ENCODE data around the gene POLR2C. TPM values are rescaled to one million over a fixed set of nuclear protein-coding genes. Genes with fewer than 3 reads are reported as not detected.
A peak's percentile ranks its signal among the peaks of the same experiment; 100 is the strongest.

POLR2C gene
- total RNA-seq, 2 donors from 2014 or later, result 72.0 to 88.3 TPM

DNA sequence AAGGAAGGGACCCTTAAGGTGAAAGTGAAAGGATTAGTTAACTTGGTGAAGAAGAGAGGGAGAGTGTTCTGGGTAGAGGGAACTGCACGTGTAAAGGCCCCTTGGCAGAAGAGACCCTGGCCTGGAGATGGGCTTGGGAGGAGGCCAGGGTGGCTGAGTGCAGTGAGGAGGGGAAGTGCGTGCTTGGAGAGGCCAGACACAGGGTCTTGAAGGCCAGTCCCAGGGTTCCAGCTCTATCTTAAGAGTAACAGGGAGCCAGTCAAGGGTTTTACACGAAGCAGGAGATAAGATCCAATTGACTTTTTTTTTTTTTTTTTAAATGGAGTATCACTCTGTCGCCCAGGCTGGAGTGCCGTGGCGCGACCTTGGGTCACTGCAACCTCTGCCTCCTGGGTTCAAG is 39.0 kb downstream of the POLR2C start:
- Mint-ChIP-seq H3K9me3 (no peaks in the 10 kb centered on the region), H3K27me3 (ENCODE audit: insufficient read depth) (peaks cover 3% of the 10 kb centered on the region), H3K36me3 (ENCODE audit: low read depth) (no peaks in the 10 kb centered on the region), H3K27ac (no peak overlapping the region), H3K4me3 (no peak overlapping the region), H3K4me1 (peaks cover 15% of the 10 kb centered on the region)
- no peaks in the 10 kb centered on the region for H3K27me3 ChIP-seq (ENCODE audit: control insufficient read depth, insufficient read depth, low read length, poor library complexity, severe bottlenecking)
- H3K36me3 ChIP-seq (ENCODE audit: control insufficient read depth, insufficient read depth, low read length), result no peaks in the 10 kb centered on the region
- no peak overlapping the region for H3K4me3 ChIP-seq (ENCODE audit: low read length)
- H3K4me1 ChIP-seq (ENCODE audit: control insufficient read depth, insufficient read depth, low read length), result no peaks in the 10 kb centered on the region
- H3K27ac ChIP-seq (ENCODE audit: low read depth, low read length), result no peak overlapping the region
- H3K9ac ChIP-seq (ENCODE audit: extremely low read depth, low read length, poor library complexity, severe bottlenecking), result no peak overlapping the region
- H3K9me3 ChIP-seq (ENCODE audit: control insufficient read depth, low read length), result no peaks in the 10 kb centered on the region
- no peak for TF ChIP-seq CTCF (conservative IDR thresholded peaks at IDR 0.05)
- no peak for DNase-seq
- WGBS, 2 experiments (ENCODE audit: insufficient coverage in 1 of 2, insufficient read length in 1 of 2), result 85 to 90% methylated on average over 5 to 7 of the region's 7 CpGs

- no peaks in the 10 kb centered on the region for H3K4me1 ChIP-seq (ENCODE audit: control insufficient read depth, insufficient read depth, low read length)
- no peak overlapping the region for H3K9ac ChIP-seq (ENCODE audit: extremely low read depth, low read length, poor library complexity, severe bottlenecking)
- no peaks in the 10 kb centered on the region for H3K27me3 ChIP-seq (ENCODE audit: control insufficient read depth, insufficient read depth, low read length, poor library complexity, severe bottlenecking)
- Mint-ChIP-seq H3K27ac (no peak overlapping the region), H3K36me3 (ENCODE audit: low read depth) (no peaks in the 10 kb centered on the region), H3K27me3 (ENCODE audit: insufficient read depth) (peaks cover 3% of the 10 kb centered on the region), H3K9me3 (no peaks in the 10 kb centered on the region), H3K4me3 (no peak overlapping the region), H3K4me1 (peaks cover 15% of the 10 kb centered on the region)
- no peaks in the 10 kb centered on the region for H3K9me3 ChIP-seq (ENCODE audit: control insufficient read depth, low read length)
- H3K27ac ChIP-seq (ENCODE audit: low read depth, low read length), result no peak overlapping the region
- H3K36me3 ChIP-seq (ENCODE audit: control insufficient read depth, insufficient read depth, low read length), result no peaks in the 10 kb centered on the region
- TF ChIP-seq CTCF (conservative IDR thresholded peaks at IDR 0.05), result no peak
- WGBS, 2 experiments (ENCODE audit: insufficient coverage in 1 of 2, insufficient read length in 1 of 2), result 82 to 91% methylated on average over 11 to 12 of the region's 12 CpGs
- DNase-seq, result no peak
- H3K4me3 ChIP-seq (ENCODE audit: low read length), result no peak overlapping the region
Observed at GRCh38 chr16:57502048-57502775, 39.7 kb downstream of the POLR2C start.

DNA sequence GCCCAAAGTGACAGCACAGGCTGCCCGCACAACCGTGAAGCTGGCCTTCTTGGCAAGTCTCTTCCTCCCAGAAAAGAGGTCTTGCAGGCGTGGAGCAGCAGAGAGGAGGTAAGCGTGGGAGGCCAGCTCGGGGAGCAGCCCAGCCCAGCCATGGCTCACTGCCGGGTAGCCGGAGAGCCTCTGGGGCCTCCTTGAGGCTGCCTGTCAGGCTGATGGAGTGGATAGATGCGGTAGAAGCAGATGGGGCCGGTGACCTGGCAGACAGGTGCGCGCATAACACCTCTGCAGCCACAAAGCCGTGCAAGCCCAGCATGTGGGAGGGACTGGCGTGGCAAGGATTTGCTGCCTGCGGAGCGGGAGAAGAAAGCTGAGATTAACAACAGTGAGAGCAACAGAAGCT is 40.9 kb downstream of the POLR2C start:
- H3K4me3 ChIP-seq (ENCODE audit: low read length), result no peak overlapping the region
- H3K9me3 ChIP-seq (ENCODE audit: control insufficient read depth, low read length), result no peaks in the 10 kb centered on the region
- H3K27ac Mint-ChIP-seq, result no peak overlapping the region
- peaks cover 15% of the 10 kb centered on the region for H3K4me1 Mint-ChIP-seq
- H3K9ac ChIP-seq (ENCODE audit: extremely low read depth, low read length, poor library complexity, severe bottlenecking), result no peak overlapping the region
- no peak for TF ChIP-seq CTCF (conservative IDR thresholded peaks at IDR 0.05)
- no peaks in the 10 kb centered on the region for H3K27me3 ChIP-seq (ENCODE audit: control insufficient read depth, insufficient read depth, low read length, poor library complexity, severe bottlenecking)
- H3K27me3 Mint-ChIP-seq (ENCODE audit: insufficient read depth), result peaks cover 3% of the 10 kb centered on the region
- 77 to 81% methylated on average over 10 to 15 of the region's 15 CpGs for WGBS, 2 experiments (ENCODE audit: insufficient coverage in 1 of 2, insufficient read length in 1 of 2)
- H3K9me3 Mint-ChIP-seq, result no peaks in the 10 kb centered on the region
- peak; percentile 62 for DNase-seq
- H3K36me3 ChIP-seq (ENCODE audit: control insufficient read depth, insufficient read depth, low read length), result no peaks in the 10 kb centered on the region
- H3K4me1 ChIP-seq (ENCODE audit: control insufficient read depth, insufficient read depth, low read length), result no peaks in the 10 kb centered on the region
- no peak overlapping the region for H3K27ac ChIP-seq (ENCODE audit: low read depth, low read length)
- no peak overlapping the region for H3K4me3 Mint-ChIP-seq
- H3K36me3 Mint-ChIP-seq (ENCODE audit: low read depth), result no peaks in the 10 kb centered on the region

All from endodermal cell (in vitro differentiated cells).